Measurements from ENCODE around the gene RHOG. TPM values are rescaled to one million over a fixed set of nuclear protein-coding genes. Genes with fewer than 3 reads are reported as not detected.

Gene RHOG
- total RNA-seq, 1 experiment from 2014 or later: 26.4 TPM

GRCh38 chr11:3808861-3809623 lies 31.7 kb downstream of the RHOG start:
- H2AFZ ChIP-seq (ENCODE audit: low read length): no peak overlapping the region
- H2BK5ac ChIP-seq (ENCODE audit: insufficient read length, low read length): no peak overlapping the region
- no peak overlapping the region for H3K27ac ChIP-seq (ENCODE audit: insufficient read length, low read depth, low read length)
- peak overlapping the region; percentile 76 for H3K4me2 ChIP-seq (ENCODE audit: insufficient read depth, insufficient read length, low read length)
- H2BK120ac ChIP-seq (ENCODE audit: low read depth, low read length, poor library complexity, severe bottlenecking): no peak overlapping the region
- no CpG with 5 or more reads among the region's 5 CpGs for WGBS (ENCODE audit: extremely low coverage, insufficient read length, low lambda C conversion rate)
- H4K20me1 ChIP-seq (ENCODE audit: control insufficient read depth, insufficient read depth, insufficient read length): no peaks in the 10 kb centered on the region
- H4K5ac ChIP-seq (ENCODE audit: insufficient read length, low read depth, low read length): no peak overlapping the region
- peak; percentile 57 for TF ChIP-seq CTCF (conservative IDR thresholded peaks at IDR 0.05)
- peaks cover 9% of the 10 kb centered on the region for H3K23me2 ChIP-seq (ENCODE audit: insufficient read length, low read depth, low read length, poor library complexity, severe bottlenecking)
- H3K9me3 ChIP-seq (ENCODE audit: control insufficient read depth, low read depth, low read length): no peaks in the 10 kb centered on the region
- H3K79me1 ChIP-seq (ENCODE audit: insufficient read depth, low read depth, low read length, poor library complexity, severe bottlenecking): no peaks in the 10 kb centered on the region
- no peak overlapping the region for H2BK12ac ChIP-seq (ENCODE audit: insufficient read length, low read depth, low read length)
- no peak overlapping the region for H4K91ac ChIP-seq (ENCODE audit: insufficient read length, low read depth, low read length)
- H3K23ac ChIP-seq (ENCODE audit: insufficient read length, low read depth, low read length): no peak overlapping the region
- no peak overlapping the region for H2BK15ac ChIP-seq (ENCODE audit: low read depth, low read length)
- H3K79me2 ChIP-seq (ENCODE audit: insufficient read depth, low read length): 0 out of 2 replicates have a peak, but pooled peaks cover 2% of the 10 kb centered on the region
- no peak overlapping the region for H3K18ac ChIP-seq (ENCODE audit: insufficient read length, low read depth, low read length)
- no peak overlapping the region for H3K9ac ChIP-seq (ENCODE audit: extremely low read depth, insufficient read length, low read length)
- H3K4me3 Mint-ChIP-seq: peak overlapping the region; percentile 86 to 98
- no peak overlapping the region for H4K8ac ChIP-seq (replicated peaks; ENCODE audit: insufficient read length, low read depth, low read length)
- H2BK20ac ChIP-seq (ENCODE audit: low read depth, low read length, poor library complexity, severe bottlenecking): no peak overlapping the region
- no peaks in the 10 kb centered on the region for H3K4me1 ChIP-seq (ENCODE audit: insufficient read depth, low read length)
- H3K9me3 Mint-ChIP-seq: no peaks in the 10 kb centered on the region
- no peak overlapping the region for H3T11ph ChIP-seq (ENCODE audit: low read length)
- H3K14ac ChIP-seq (ENCODE audit: insufficient read depth, low read length): no peak overlapping the region
- H3K36me3 Mint-ChIP-seq (ENCODE audit: insufficient read depth in 1 of 3, low read depth in 3 of 3): peaks cover 0 to 5% (median 0%) of the 10 kb centered on the region in 3 experiments; a peak in 2 of 7 replicates
- no peaks in the 10 kb centered on the region for H3K27me3 Mint-ChIP-seq (ENCODE audit: low read depth)
- H2AK5ac ChIP-seq (ENCODE audit: insufficient read length, low read length): no peak overlapping the region
- no peak overlapping the region for H3K56ac ChIP-seq (ENCODE audit: insufficient read length, low read depth, low read length)
- H3K27ac Mint-ChIP-seq: peak overlapping the region in 2 of 3 experiments; percentile 19 to 64; a peak in 2 of 7 replicates
- peak; percentile 51 for DNase-seq
- H3K4ac ChIP-seq (ENCODE audit: low read depth, low read length): no peak overlapping the region
- H3K4me1 Mint-ChIP-seq: peaks cover 14 to 17% of the 10 kb centered on the region in 2 experiments
- no peaks in the 10 kb centered on the region for H3K27me3 ChIP-seq (ENCODE audit: insufficient read depth, low read length)

Data from H9 (cell line).